Endothelial cell of umbilical vein (primary cell): ENCODE measurements around the gene TET2. TPM values are rescaled to one million over a fixed set of nuclear protein-coding genes. Genes with fewer than 3 reads are reported as not detected.

Experiments used
- BruUV-seq: library from RNA; stranded (reverse); fragments of 400-500 nt; replicated peaks from 2 replicates; lab custom pipeline; 2021; lab: Mats Ljungman, UMichigan
- CTCF ChIA-PET: fragments of 300-600, 350-600 bp; sonication (Branson Sonifier 250); formaldehyde crosslinking; loops from one replicate; lab custom pipeline; 2021; ENCODE audit warnings: antibody characterized with exemption, inconsistent platforms; lab: Charles Lee
- POLR2A ChIA-PET: fragments of 300-600, 350-600 bp; sonication (Branson Sonifier 250); formaldehyde crosslinking; loops from one replicate; lab custom pipeline; 2021; ENCODE audit warnings: antibody characterized with exemption, inconsistent platforms; lab: Charles Lee
- DNase-seq: peaks from one replicate; pipeline ENCODE4 v3.0.0-alpha.2; 2011; ENCODE audit warnings: low read depth, low spot score
- FAIRE-seq: peaks from 2 replicates; lab custom pipeline; 2011; peaks lifted over from hg19 to GRCh38; lab: Jason Lieb, UNC
- H2AFZ ChIP-seq: 2 replicates; pipeline ENCODE4 v1.6.0; 2012; ENCODE audit warnings: low read depth, low read length, control low read depth, inconsistent platforms
- H3K27ac ChIP-seq: 2 replicates; pipeline ENCODE4 v1.5.1; 2011; ENCODE audit warnings: low read depth, mild to moderate bottlenecking, control low read depth, low read length, moderate library complexity; ENCODE audit not compliant: insufficient read depth
- H3K27me3 ChIP-seq, 2 experiments: 2 replicates each; pipeline versions ENCODE4 v1.6.0 to v1.6.1; 2011; ENCODE audit warnings: low read length in 2 of 2, mixed read lengths in 1 of 2; ENCODE audit not compliant: control insufficient read depth in 2 of 2, insufficient read depth in 2 of 2
- H3K36me3 ChIP-seq, 2 experiments: 2 replicates in 1 of 2; 3 replicates in 1 of 2; pipeline ENCODE4 v1.5.1; 2011; ENCODE audit warnings: low read length in 2 of 2, mild to moderate bottlenecking in 1 of 2, moderate library complexity in 1 of 2; ENCODE audit not compliant: control insufficient read depth in 2 of 2, insufficient read depth in 2 of 2; ENCODE audit errors: extremely low read depth in 1 of 2
- H3K4me1 ChIP-seq: 3 replicates; pipeline ENCODE4 v1.5.1; 2011; ENCODE audit warnings: mild to moderate bottlenecking, low read length; ENCODE audit not compliant: control insufficient read depth, insufficient read depth; ENCODE audit errors: extremely low read depth
- H3K4me2 ChIP-seq: 2 replicates; pipeline ENCODE4 v1.6.1; 2011; ENCODE audit warnings: low read length, control low read depth, mixed read lengths; ENCODE audit not compliant: insufficient read depth
- H3K4me3 ChIP-seq, 3 experiments: fragments of 200-600 bp in 1 of 3; sonication (generic), shearing (Covaris generic) in 1 of 3; replicated peaks in 1 of 3; 2 replicates each; pipeline ENCODE4 v1.5.1; 2011 to 2016; ENCODE audit warnings: control low read depth in 3 of 3, low read length in 3 of 3, mild to moderate bottlenecking in 2 of 3, inconsistent platforms in 1 of 3, low read depth in 1 of 3, moderate library complexity in 1 of 3; ENCODE audit not compliant: insufficient read depth in 1 of 3
- H3K79me2 ChIP-seq: 2 replicates; pipeline ENCODE4 v1.6.0; 2012; ENCODE audit warnings: low read length, inconsistent platforms; ENCODE audit not compliant: control insufficient read depth, insufficient read depth
- H3K9ac ChIP-seq: replicated peaks from 2 replicates; pipeline ENCODE3; 2011; ENCODE audit warnings: low read length, control low read depth; ENCODE audit not compliant: insufficient read depth; ENCODE audit errors: extremely low read depth
- H3K9me1 ChIP-seq: replicated peaks from 3 replicates; pipeline ENCODE4 v1.6.0; 2011; ENCODE audit warnings: mild to moderate bottlenecking, low read length; ENCODE audit not compliant: control insufficient read depth, insufficient read depth; ENCODE audit errors: extremely low read depth
- H3K9me3 ChIP-seq: replicated peaks from 2 replicates; pipeline ENCODE4 v1.5.1; 2012; ENCODE audit warnings: low read length, inconsistent platforms; ENCODE audit not compliant: control insufficient read depth, insufficient read depth
- H4K20me1 ChIP-seq: replicated peaks from 2 replicates; pipeline ENCODE3; 2011; ENCODE audit warnings: mild to moderate bottlenecking, low read length; ENCODE audit not compliant: control insufficient read depth, insufficient read depth; ENCODE audit errors: extremely low read depth
- EZH2 ChIP-seq: IDR thresholded peaks from 2 replicates; pipeline ENCODE4 v1.6.1; 2012; ENCODE audit warnings: borderline replicate concordance, low read depth, mild to moderate bottlenecking, moderate library complexity, low read length, inconsistent platforms; ENCODE audit not compliant: severe bottlenecking
- FOS ChIP-seq: IDR thresholded peaks from 2 replicates; pipeline ENCODE4 v1.6.1; 2011; ENCODE audit warnings: mild to moderate bottlenecking, low read length, moderate library complexity, borderline replicate concordance; ENCODE audit not compliant: insufficient read depth
- GATA2 ChIP-seq: IDR thresholded peaks from 2 replicates; pipeline ENCODE4 v1.7.0; 2011; ENCODE audit warnings: low read depth, mild to moderate bottlenecking, moderate library complexity, mixed read lengths, low read length; ENCODE audit not compliant: insufficient read length, insufficient read depth
- JUN ChIP-seq: IDR thresholded peaks from 2 replicates; pipeline ENCODE4 v1.6.1; 2011; ENCODE audit warnings: borderline replicate concordance, low read depth; ENCODE audit not compliant: insufficient read length, insufficient read depth
- MYC ChIP-seq: IDR thresholded peaks from one replicate; pipeline ENCODE4 v1.6.1; 2011; ENCODE audit warnings: mild to moderate bottlenecking, low read depth, low read length
- POLR2A ChIP-seq: IDR thresholded peaks from 2 replicates; pipeline ENCODE4 v1.6.1; 2012; ENCODE audit warnings: low read depth, mild to moderate bottlenecking, control low read depth, low read length
- POLR2AphosphoS5 ChIP-seq: IDR thresholded peaks from 2 replicates; pipeline ENCODE4 v1.6.1; 2012; ENCODE audit warnings: low read depth, mild to moderate bottlenecking, control low read depth, low read length, moderate library complexity; ENCODE audit not compliant: insufficient read depth
- dilution Hi-C: fragments of 300-500 bp; cut with MboI; formaldehyde crosslinking; loops from one replicate; pipeline ENCODE4 v1.15.0; 2019; ENCODE audit warnings: low sequenced_read_pairs; ENCODE audit not compliant: extremely low pct_ligation_motif_present
- intact Hi-C: fragments of 100-400 bp; cut with micrococcal nuclease; formaldehyde crosslinking; loops from one replicate; pipeline ENCODE4 v1.10.0; 2022
- polyA plus RNA-seq, 4 experiments: library from polyadenylated mRNA; depleted of rRNA in 3 of 4; stranded (reverse) in 3 of 4; unstranded in 1 of 4; fragments of >200 nt; gene quantifications; 2 replicates each; pipeline versions ENCODE4 v1.2.1 to v1.2.3, GENCODE V29; 2011 to 2012; ENCODE audit warnings: missing spikeins in 1 of 4
- total RNA-seq: library from RNA; stranded (reverse); gene quantifications from 2 replicates; pipeline ENCODE4 v1.2.3, GENCODE V29; 2021
- TF ChIP-seq, protein P1 (sequence below): IDR thresholded peaks from 2 replicates; pipeline ENCODE4 v1.6.1; 2011; ENCODE audit not compliant: insufficient read depth, insufficient read length
- TF ChIP-seq, protein P2 (sequence below), 2 donors: IDR thresholded peaks; 1 replicate in 1 of 2; 2 replicates in 1 of 2; pipeline ENCODE4 v1.5.1; 2011; ENCODE audit warnings: low read length in 2 of 2, mild to moderate bottlenecking in 2 of 2, moderate library complexity in 2 of 2, control low read depth in 1 of 2, inconsistent platforms in 1 of 2, low read depth in 1 of 2; ENCODE audit not compliant: insufficient read depth in 1 of 2; ENCODE audit errors: extremely low read depth in 1 of 2

Gene TET2
- total and polyA plus RNA-seq, 2 donors (not counting 3 experiments of a cell fraction or from before 2014, with no cell fraction given): 4.8 to 17.5 TPM

DNA sequence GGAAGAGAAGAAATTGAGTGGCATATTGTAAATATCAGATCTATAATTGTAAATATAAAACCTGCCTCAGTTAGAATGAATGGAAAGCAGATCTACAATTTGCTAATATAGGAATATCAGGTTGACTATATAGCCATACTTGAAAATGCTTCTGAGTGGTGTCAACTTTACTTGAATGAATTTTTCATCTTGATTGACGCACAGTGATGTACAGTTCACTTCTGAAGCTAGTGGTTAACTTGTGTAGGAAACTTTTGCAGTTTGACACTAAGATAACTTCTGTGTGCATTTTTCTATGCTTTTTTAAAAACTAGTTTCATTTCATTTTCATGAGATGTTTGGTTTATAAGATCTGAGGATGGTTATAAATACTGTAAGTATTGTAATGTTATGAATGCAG lies 132.6 kb downstream of the TET2 start:
- Histone ChIP-seq H2AFZ (no peak overlapping the region), H3K4me1 (no peaks in the 10 kb centered on the region), H3K27ac (no peak overlapping the region), H3K36me3 (peaks cover 7 to 10% of the 10 kb centered on the region in 2 experiments), H3K79me2 (no peaks in the 10 kb centered on the region), H3K9me3 (no peaks in the 10 kb centered on the region), H3K9me1 (no peaks in the 10 kb centered on the region), H3K9ac (no peak overlapping the region), H3K27me3 (no peaks in the 10 kb centered on the region), H3K4me3 (no peak overlapping the region), H3K4me2 (no peak overlapping the region), H4K20me1 (no peaks in the 10 kb centered on the region)
- dilution Hi-C loops (no loop called here), intact Hi-C loops (no loop called here)
- POLR2A ChIA-PET: no interaction called here
- FAIRE-seq: no peak
- CTCF ChIA-PET: no interaction called here
- DNase-seq: no peak
- no TSS peak for BruUV-seq
- no peak for TF ChIP-seq EZH2
- TF ChIP-seq POLR2A: no peak
- no peak for TF ChIP-seq FOS
- TF ChIP-seq GATA2: no peak
- no peak for TF ChIP-seq POLR2AphosphoS5
- TF ChIP-seq, protein P1, sequence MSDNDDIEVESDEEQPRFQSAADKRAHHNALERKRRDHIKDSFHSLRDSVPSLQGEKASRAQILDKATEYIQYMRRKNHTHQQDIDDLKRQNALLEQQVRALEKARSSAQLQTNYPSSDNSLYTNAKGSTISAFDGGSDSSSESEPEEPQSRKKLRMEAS: no peak
- TF ChIP-seq, protein P2, sequence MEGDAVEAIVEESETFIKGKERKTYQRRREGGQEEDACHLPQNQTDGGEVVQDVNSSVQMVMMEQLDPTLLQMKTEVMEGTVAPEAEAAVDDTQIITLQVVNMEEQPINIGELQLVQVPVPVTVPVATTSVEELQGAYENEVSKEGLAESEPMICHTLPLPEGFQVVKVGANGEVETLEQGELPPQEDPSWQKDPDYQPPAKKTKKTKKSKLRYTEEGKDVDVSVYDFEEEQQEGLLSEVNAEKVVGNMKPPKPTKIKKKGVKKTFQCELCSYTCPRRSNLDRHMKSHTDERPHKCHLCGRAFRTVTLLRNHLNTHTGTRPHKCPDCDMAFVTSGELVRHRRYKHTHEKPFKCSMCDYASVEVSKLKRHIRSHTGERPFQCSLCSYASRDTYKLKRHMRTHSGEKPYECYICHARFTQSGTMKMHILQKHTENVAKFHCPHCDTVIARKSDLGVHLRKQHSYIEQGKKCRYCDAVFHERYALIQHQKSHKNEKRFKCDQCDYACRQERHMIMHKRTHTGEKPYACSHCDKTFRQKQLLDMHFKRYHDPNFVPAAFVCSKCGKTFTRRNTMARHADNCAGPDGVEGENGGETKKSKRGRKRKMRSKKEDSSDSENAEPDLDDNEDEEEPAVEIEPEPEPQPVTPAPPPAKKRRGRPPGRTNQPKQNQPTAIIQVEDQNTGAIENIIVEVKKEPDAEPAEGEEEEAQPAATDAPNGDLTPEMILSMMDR (IDR thresholded peaks at IDR 0.05; ENCODE audit: extremely low read depth in 1 of 2, insufficient read depth in 1 of 2, low read depth in 1 of 2, low read length in 2 of 2): no peak
- no peak for TF ChIP-seq MYC
- TF ChIP-seq JUN: no peak
